GM12873 (cell line): ENCODE data around the gene ACY1.

Source experiments
- CTCF ChIP-seq: IDR thresholded peaks from 2 replicates; pipeline ENCODE4 v1.5.1; 2012; ENCODE audit warnings: low read depth, mild to moderate bottlenecking, moderate library complexity, low read length, control low read depth; ENCODE audit not compliant: insufficient read depth; ENCODE audit errors: missing control alignments

The ACY1 gene

GRCh38 chr3:52007291-52007690, 24.0 kb downstream of the ACY1 start:
- TF ChIP-seq CTCF = no peak

- TF ChIP-seq CTCF = no peak
Measured at GRCh38 chr3:52010431-52010830, 27.1 kb downstream of the ACY1 start.

- no peak for TF ChIP-seq CTCF
Measured at GRCh38 chr3:52012699-52013098, 29.4 kb downstream of the ACY1 start.

- TF ChIP-seq CTCF = peak; percentile 22
Measured at GRCh38 chr3:52013802-52014598, 30.7 kb downstream of the ACY1 start.

GRCh38 chr3:52014613-52015012, 31.3 kb downstream of the ACY1 start:
- peak; percentile 27 for TF ChIP-seq CTCF

GRCh38 chr3:52015438-52016228, 32.3 kb downstream of the ACY1 start:
- no peak for TF ChIP-seq CTCF

- no peak for TF ChIP-seq CTCF
Measured at GRCh38 chr3:52017586-52017985, 34.3 kb downstream of the ACY1 start.
